GM23338 (cell line): Measurements from ENCODE around the gene MS4A6A.

Experiments
- CREB1 ChIP-seq: fragments of 250-450 bp; sonication (Bioruptor Pico); IDR thresholded peaks from 2 replicates; pipeline ENCODE4 v1.5.0; 2020; ENCODE audit warnings: low read depth, mild to moderate bottlenecking, moderate library complexity
- CTCF ChIP-seq, 2 experiments: fragments of 200-600 bp in 1 of 2; sonication (generic) in 1 of 2; conservative IDR thresholded peaks; 2 replicates each; pipeline versions ENCODE4 v1.5.1 to v1.6.1; 2016 to 2017; ENCODE audit warnings: antibody characterized with exemption in 2 of 2, low read depth in 2 of 2, mild to moderate bottlenecking in 2 of 2, moderate library complexity in 1 of 2
- ETS1 ChIP-seq: IDR thresholded peaks from 2 replicates; pipeline ENCODE4 v1.6.1; 2016; ENCODE audit warnings: antibody characterized with exemption
- EZH2 ChIP-seq: fragments of 200-600 bp; sonication (generic); IDR thresholded peaks from one replicate; pipeline ENCODE4 v1.8.0; 2017; ENCODE audit warnings: antibody characterized with exemption, mild to moderate bottlenecking, low read depth; ENCODE audit not compliant: unreplicated experiment
- EZH2phosphoT487 ChIP-seq: fragments of 200-600 bp; sonication (generic); IDR thresholded peaks from one replicate; pipeline ENCODE4 v1.8.1; 2018; ENCODE audit warnings: antibody characterized with exemption; ENCODE audit not compliant: unreplicated experiment
- NANOG ChIP-seq: IDR thresholded peaks from 2 replicates; pipeline ENCODE4 v1.6.1; 2016; ENCODE audit warnings: antibody characterized with exemption, borderline replicate concordance
- POLR2AphosphoS5 ChIP-seq: IDR thresholded peaks from 2 replicates; pipeline ENCODE4 v1.6.1; 2016; ENCODE audit warnings: antibody characterized with exemption, low read depth
- REST ChIP-seq: IDR thresholded peaks from one replicate; pipeline ENCODE4 v1.6.1; 2018; ENCODE audit warnings: antibody characterized with exemption; ENCODE audit not compliant: unreplicated experiment
- STAT1 ChIP-seq: IDR thresholded peaks from one replicate; pipeline ENCODE4 v1.6.1; 2016; ENCODE audit warnings: antibody characterized with exemption; ENCODE audit not compliant: unreplicated experiment
- ZNF331 ChIP-seq: fragments of 250-450 bp; sonication (Bioruptor Pico); IDR thresholded peaks from 2 replicates; pipeline ENCODE4 v1.5.0; 2020; ENCODE audit warnings: low read depth, mild to moderate bottlenecking, moderate library complexity

- TF ChIP-seq CTCF (conservative IDR thresholded peaks at IDR 0.05; ENCODE audit: low read depth in 2 of 2): peak in 1 of 2 experiments; percentile 54; a peak in 3 of 4 replicates
- TF ChIP-seq POLR2AphosphoS5: no peak
- TF ChIP-seq CREB1: no peak
- TF ChIP-seq REST: no peak
- TF ChIP-seq STAT1: no peak
- no peak for TF ChIP-seq EZH2
- no peak for TF ChIP-seq ETS1
- no peak for TF ChIP-seq EZH2phosphoT487
- TF ChIP-seq ZNF331 (CRISPR knock-in tag): no peak
- no peak for TF ChIP-seq NANOG
Measured at GRCh38 chr11:60169264-60169915, 13.5 kb downstream of the MS4A6A start.
